Liver (tissue), 9 donors: ENCODE results near the gene TMEM175. TPM values are rescaled to one million over a fixed set of nuclear protein-coding genes. Genes with fewer than 3 reads are reported as not detected.

Experiments
- DNase-seq: peaks from one replicate; pipeline ENCODE4 v3.0.0-alpha.2; 2017; ENCODE audit warnings: low spot score
- H3K27ac ChIP-seq, 2 donors: one replicate each; pipeline ENCODE4 v1.7.0; 2013; ENCODE audit warnings: inconsistent platforms in 2 of 2, low read length in 2 of 2, control low read depth in 1 of 2, low read depth in 1 of 2, mild to moderate bottlenecking in 1 of 2
- H3K27me3 ChIP-seq, 4 donors: one replicate each; pipeline versions ENCODE4 v1.6.1 to v1.7.0; 2013; ENCODE audit warnings: low read length in 3 of 4, inconsistent platforms in 1 of 4, mild to moderate bottlenecking in 1 of 4, moderate library complexity in 1 of 4; ENCODE audit not compliant: control insufficient read depth in 4 of 4, insufficient read depth in 4 of 4
- H3K36me3 ChIP-seq, 4 donors: one replicate each; pipeline versions ENCODE4 v1.6.1 to v1.7.0; 2013; ENCODE audit warnings: low read length in 3 of 4, mild to moderate bottlenecking in 3 of 4, low read depth in 1 of 4, moderate library complexity in 1 of 4; ENCODE audit not compliant: control insufficient read depth in 4 of 4, insufficient read depth in 3 of 4
- H3K4me1 ChIP-seq, 4 donors: one replicate each; pipeline versions ENCODE4 v1.6.1 to v1.7.0; 2013; ENCODE audit warnings: low read length in 3 of 4, mild to moderate bottlenecking in 3 of 4, moderate library complexity in 1 of 4; ENCODE audit not compliant: control insufficient read depth in 4 of 4, insufficient read depth in 4 of 4
- H3K4me3 ChIP-seq, 3 donors: one replicate each; pipeline versions ENCODE4 v1.6.1 to v1.7.0; 2013; ENCODE audit warnings: low read length in 3 of 3, control low read depth in 1 of 3, low read depth in 1 of 3, mild to moderate bottlenecking in 1 of 3
- H3K9ac ChIP-seq, 2 donors: one replicate each; pipeline ENCODE4 v1.7.0; 2013; ENCODE audit warnings: low read length in 2 of 2, mild to moderate bottlenecking in 2 of 2, moderate library complexity in 2 of 2, control low read depth in 1 of 2, low read depth in 1 of 2
- H3K9me3 ChIP-seq, 4 donors: one replicate each; pipeline versions ENCODE4 v1.6.1 to v1.7.0; 2013; ENCODE audit warnings: low read length in 3 of 4; ENCODE audit not compliant: control insufficient read depth in 4 of 4
- EGR1 ChIP-seq, 2 donors: IDR thresholded peaks; 2 replicates each; pipeline ENCODE4 v1.6.1; 2016 to 2018; ENCODE audit warnings: antibody characterized with exemption in 2 of 2, low read depth in 2 of 2
- FOXA1 ChIP-seq: IDR thresholded peaks from 2 replicates; pipeline ENCODE4 v1.6.1; 2016; ENCODE audit warnings: antibody characterized with exemption
- GABPA ChIP-seq, 2 donors: IDR thresholded peaks in 1 of 2; conservative IDR thresholded peaks in 1 of 2; 2 replicates each; pipeline ENCODE4 v1.6.1; 2016; ENCODE audit warnings: antibody characterized with exemption in 2 of 2, mild to moderate bottlenecking in 1 of 2, moderate library complexity in 1 of 2
- HNF4G ChIP-seq: IDR thresholded peaks from 2 replicates; pipeline ENCODE4 v1.6.1; 2016; ENCODE audit warnings: antibody characterized with exemption
- JUND ChIP-seq, 2 donors: IDR thresholded peaks; 2 replicates each; pipeline ENCODE4 v1.6.1; 2016; ENCODE audit warnings: antibody characterized with exemption in 2 of 2
- NR2F2 ChIP-seq: IDR thresholded peaks from 2 replicates; pipeline ENCODE4 v1.6.1; 2016; ENCODE audit warnings: antibody characterized with exemption
- RAD21 ChIP-seq, 2 donors: IDR thresholded peaks; 2 replicates each; pipeline ENCODE4 v1.6.1; 2016; ENCODE audit warnings: antibody characterized with exemption in 2 of 2, mild to moderate bottlenecking in 2 of 2
- SP1 ChIP-seq: IDR thresholded peaks from 2 replicates; pipeline ENCODE4 v1.6.1; 2018; ENCODE audit warnings: antibody characterized with exemption, mild to moderate bottlenecking
- TAF1 ChIP-seq: conservative IDR thresholded peaks from 2 replicates; pipeline ENCODE4 v1.6.1; 2016; ENCODE audit warnings: antibody characterized with exemption, mild to moderate bottlenecking
- YY1 ChIP-seq: IDR thresholded peaks from 2 replicates; pipeline ENCODE4 v1.6.1; 2016; ENCODE audit warnings: antibody characterized with exemption, mild to moderate bottlenecking
- WGBS: extraction: QIAGEN DNeasy Blood & Tissue Kit; methylation state at CpG from one replicate; pipeline ENCODE4 v1.1.7; 2013; 5-methylcytosine and 5-hydroxymethylcytosine counted together
- polyA plus RNA-seq, 2 donors: library from polyadenylated mRNA; stranded (reverse) in 1 of 2; unstranded in 1 of 2; fragments of 200-250 nt in 1 of 2; fragments of >200 nt in 1 of 2; fragmentation: Nextera tagmentation in 1 of 2; extraction: Ambion mirVana in 1 of 2; gene quantifications; one replicate each; pipeline versions ENCODE4 v1.2.1 to v1.2.3, GENCODE V29; 2013 to 2015
- total RNA-seq, 2 donors: library from RNA; depleted of rRNA; stranded (reverse); fragments of >200 nt; gene quantifications; one replicate each; pipeline ENCODE4 v1.2.3, GENCODE V29; 2014
- TF ChIP-seq, protein P1 (sequence below): IDR thresholded peaks from 2 replicates; pipeline ENCODE4 v1.6.1; 2016; ENCODE audit warnings: antibody characterized with exemption
- TF ChIP-seq, protein P2 (sequence below): IDR thresholded peaks from 2 replicates; pipeline ENCODE4 v1.6.1; 2016; ENCODE audit warnings: antibody characterized with exemption
- TF ChIP-seq, protein P3 (sequence below): IDR thresholded peaks from 2 replicates; pipeline ENCODE4 v1.6.1; 2016; ENCODE audit warnings: antibody characterized with exemption, mild to moderate bottlenecking
- TF ChIP-seq, protein P4 (sequence below): fragments of 150-350 bp; IDR thresholded peaks from 2 replicates; pipeline ENCODE4 v1.5.1; 2017; ENCODE audit warnings: improper control_type of control experiment, low read depth, low read length; ENCODE audit not compliant: missing input control
- TF ChIP-seq, protein P5 (sequence below): IDR thresholded peaks from 2 replicates; pipeline ENCODE4 v1.6.1; 2016; ENCODE audit warnings: antibody characterized with exemption
- donor health status: healthy.
- donor health status: healthy.
- donor health status: healthy.
- donor health status: healthy.
- donor health status: healthy.

Gene TMEM175
- total and polyA plus RNA-seq, 4 donors: 18.6 to 26.3 (median 25.5) TPM

DNA sequence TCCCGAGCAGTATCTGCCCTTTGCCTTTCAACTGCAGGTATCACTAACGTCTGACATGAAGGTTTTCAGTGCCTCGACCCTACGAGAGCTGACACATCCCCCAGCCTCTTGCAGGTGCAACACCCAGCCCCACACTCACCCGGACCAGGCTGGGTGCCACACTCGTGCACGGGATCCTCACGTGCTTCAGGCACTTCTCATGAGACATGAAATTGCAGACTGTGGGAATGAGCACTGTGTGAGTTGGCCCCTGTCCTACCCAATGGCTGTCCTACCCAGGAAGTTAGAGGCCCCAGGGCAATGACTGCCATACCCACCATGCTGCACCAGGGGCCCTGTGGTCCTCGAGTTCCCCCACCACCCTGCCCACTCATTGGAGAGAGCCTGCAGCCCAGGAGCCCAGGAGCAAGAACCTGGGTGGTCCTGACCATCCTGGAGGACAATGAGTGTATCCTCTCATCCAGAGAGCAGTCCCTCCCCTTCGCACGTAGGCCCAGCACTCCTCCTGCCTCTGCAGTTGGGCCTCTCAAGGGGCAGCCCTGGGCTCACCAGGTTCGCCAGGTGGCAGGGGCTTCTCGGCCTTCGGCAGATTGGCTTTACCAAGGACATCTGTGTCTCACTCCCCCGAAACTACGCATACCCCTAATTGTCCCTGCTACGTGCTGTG is 38.7 kb downstream of the TMEM175 start:
- H3K4me1 ChIP-seq: peaks cover 13 to 20% (median 16%) of the 10 kb centered on the region in 4 donors
- DNase-seq: no peak
- H3K9me3 ChIP-seq: no peaks in the 10 kb centered on the region
- H3K36me3 ChIP-seq: peaks cover 0 to 5% (median 0%) of the 10 kb centered on the region in 4 donors
- no peaks in the 10 kb centered on the region for H3K27me3 ChIP-seq
- H3K27ac ChIP-seq: no peak overlapping the region
- TF ChIP-seq FOXA1: no peak
- TF ChIP-seq NR2F2: no peak
- no peak for TF ChIP-seq YY1
- no peak for TF ChIP-seq SP1
- TF ChIP-seq, protein P1, sequence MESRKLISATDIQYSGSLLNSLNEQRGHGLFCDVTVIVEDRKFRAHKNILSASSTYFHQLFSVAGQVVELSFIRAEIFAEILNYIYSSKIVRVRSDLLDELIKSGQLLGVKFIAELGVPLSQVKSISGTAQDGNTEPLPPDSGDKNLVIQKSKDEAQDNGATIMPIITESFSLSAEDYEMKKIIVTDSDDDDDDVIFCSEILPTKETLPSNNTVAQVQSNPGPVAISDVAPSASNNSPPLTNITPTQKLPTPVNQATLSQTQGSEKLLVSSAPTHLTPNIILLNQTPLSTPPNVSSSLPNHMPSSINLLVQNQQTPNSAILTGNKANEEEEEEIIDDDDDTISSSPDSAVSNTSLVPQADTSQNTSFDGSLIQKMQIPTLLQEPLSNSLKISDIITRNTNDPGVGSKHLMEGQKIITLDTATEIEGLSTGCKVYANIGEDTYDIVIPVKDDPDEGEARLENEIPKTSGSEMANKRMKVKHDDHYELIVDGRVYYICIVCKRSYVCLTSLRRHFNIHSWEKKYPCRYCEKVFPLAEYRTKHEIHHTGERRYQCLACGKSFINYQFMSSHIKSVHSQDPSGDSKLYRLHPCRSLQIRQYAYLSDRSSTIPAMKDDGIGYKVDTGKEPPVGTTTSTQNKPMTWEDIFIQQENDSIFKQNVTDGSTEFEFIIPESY: no peak
- no peak for TF ChIP-seq JUND (IDR thresholded peaks at IDR 0.05)
- TF ChIP-seq, protein P2, sequence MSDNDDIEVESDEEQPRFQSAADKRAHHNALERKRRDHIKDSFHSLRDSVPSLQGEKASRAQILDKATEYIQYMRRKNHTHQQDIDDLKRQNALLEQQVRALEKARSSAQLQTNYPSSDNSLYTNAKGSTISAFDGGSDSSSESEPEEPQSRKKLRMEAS: no peak
- TF ChIP-seq HNF4G: no peak
- no peak for TF ChIP-seq EGR1 (IDR thresholded peaks at IDR 0.05; ENCODE audit: low read depth in 2 of 2)
- TF ChIP-seq, protein P3, sequence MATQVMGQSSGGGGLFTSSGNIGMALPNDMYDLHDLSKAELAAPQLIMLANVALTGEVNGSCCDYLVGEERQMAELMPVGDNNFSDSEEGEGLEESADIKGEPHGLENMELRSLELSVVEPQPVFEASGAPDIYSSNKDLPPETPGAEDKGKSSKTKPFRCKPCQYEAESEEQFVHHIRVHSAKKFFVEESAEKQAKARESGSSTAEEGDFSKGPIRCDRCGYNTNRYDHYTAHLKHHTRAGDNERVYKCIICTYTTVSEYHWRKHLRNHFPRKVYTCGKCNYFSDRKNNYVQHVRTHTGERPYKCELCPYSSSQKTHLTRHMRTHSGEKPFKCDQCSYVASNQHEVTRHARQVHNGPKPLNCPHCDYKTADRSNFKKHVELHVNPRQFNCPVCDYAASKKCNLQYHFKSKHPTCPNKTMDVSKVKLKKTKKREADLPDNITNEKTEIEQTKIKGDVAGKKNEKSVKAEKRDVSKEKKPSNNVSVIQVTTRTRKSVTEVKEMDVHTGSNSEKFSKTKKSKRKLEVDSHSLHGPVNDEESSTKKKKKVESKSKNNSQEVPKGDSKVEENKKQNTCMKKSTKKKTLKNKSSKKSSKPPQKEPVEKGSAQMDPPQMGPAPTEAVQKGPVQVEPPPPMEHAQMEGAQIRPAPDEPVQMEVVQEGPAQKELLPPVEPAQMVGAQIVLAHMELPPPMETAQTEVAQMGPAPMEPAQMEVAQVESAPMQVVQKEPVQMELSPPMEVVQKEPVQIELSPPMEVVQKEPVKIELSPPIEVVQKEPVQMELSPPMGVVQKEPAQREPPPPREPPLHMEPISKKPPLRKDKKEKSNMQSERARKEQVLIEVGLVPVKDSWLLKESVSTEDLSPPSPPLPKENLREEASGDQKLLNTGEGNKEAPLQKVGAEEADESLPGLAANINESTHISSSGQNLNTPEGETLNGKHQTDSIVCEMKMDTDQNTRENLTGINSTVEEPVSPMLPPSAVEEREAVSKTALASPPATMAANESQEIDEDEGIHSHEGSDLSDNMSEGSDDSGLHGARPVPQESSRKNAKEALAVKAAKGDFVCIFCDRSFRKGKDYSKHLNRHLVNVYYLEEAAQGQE: no peak
- TF ChIP-seq GABPA (IDR thresholded peaks at IDR 0.05 in 1 of 2, conservative IDR thresholded peaks at IDR 0.05 in 1 of 2): no peak
- TF ChIP-seq TAF1: no peak
- no peak for TF ChIP-seq RAD21 (IDR thresholded peaks at IDR 0.05)
- WGBS: 81% methylated on average over 17 of the region's 17 CpGs
- H3K4me3 ChIP-seq: no peak overlapping the region
- H3K9ac ChIP-seq: no peak overlapping the region

DNA sequence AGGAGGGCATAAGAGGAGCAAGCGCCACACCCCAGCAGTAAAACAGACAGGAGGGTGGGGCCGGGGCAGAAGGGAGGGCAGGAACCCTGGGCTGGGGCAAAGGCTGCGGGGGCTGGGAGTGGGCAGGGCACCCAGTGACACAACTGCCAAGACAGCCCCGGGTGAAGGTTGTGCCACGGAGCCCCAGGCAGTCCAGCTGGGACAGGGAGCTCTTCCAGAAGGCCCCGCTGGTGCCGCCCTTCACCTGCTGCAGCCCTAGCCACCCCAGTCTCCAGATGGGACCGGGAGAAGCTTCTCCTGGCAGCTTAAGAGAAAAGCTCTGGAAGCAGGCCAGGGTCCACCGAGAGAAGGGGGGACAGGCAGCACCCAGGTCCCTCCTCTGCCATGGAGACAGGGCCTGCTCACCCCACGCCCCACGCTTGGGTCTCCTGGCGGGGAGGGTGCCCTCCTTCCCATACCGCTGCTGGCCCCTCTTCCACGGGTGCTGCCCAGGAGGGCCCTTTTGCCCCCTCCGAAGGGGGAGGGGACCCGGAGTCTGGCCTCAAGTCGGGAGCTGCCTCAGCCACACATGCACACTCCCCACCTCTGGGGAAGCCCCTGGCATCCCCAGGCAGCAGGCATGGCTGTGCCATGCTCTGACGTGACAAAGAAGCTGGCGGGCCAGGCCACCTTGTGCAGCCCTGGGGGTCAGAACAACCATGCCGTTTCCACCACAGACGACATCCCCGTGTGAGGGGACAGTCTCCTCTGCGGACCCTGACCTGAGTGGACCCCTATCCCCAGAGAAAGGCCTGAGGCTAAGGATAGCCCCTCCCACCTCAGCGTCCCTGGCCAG is 39.6 kb downstream of the TMEM175 start:
- H3K9me3 ChIP-seq: no peaks in the 10 kb centered on the region
- DNase-seq: no peak
- H3K27me3 ChIP-seq: no peaks in the 10 kb centered on the region
- no peak overlapping the region for H3K9ac ChIP-seq
- H3K27ac ChIP-seq: no peak overlapping the region
- no peaks in the 10 kb centered on the region for H3K36me3 ChIP-seq
- H3K4me3 ChIP-seq: peak overlapping the region in 2 of 3 donors; percentile 78 to 93
- TF ChIP-seq, protein P3: no peak
- TF ChIP-seq, protein P2: no peak
- TF ChIP-seq, protein P4, sequence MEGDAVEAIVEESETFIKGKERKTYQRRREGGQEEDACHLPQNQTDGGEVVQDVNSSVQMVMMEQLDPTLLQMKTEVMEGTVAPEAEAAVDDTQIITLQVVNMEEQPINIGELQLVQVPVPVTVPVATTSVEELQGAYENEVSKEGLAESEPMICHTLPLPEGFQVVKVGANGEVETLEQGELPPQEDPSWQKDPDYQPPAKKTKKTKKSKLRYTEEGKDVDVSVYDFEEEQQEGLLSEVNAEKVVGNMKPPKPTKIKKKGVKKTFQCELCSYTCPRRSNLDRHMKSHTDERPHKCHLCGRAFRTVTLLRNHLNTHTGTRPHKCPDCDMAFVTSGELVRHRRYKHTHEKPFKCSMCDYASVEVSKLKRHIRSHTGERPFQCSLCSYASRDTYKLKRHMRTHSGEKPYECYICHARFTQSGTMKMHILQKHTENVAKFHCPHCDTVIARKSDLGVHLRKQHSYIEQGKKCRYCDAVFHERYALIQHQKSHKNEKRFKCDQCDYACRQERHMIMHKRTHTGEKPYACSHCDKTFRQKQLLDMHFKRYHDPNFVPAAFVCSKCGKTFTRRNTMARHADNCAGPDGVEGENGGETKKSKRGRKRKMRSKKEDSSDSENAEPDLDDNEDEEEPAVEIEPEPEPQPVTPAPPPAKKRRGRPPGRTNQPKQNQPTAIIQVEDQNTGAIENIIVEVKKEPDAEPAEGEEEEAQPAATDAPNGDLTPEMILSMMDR: no peak
- no peak for TF ChIP-seq TAF1
- no peak for TF ChIP-seq GABPA (IDR thresholded peaks at IDR 0.05 in 1 of 2, conservative IDR thresholded peaks at IDR 0.05 in 1 of 2)
- no peak for TF ChIP-seq RAD21 (IDR thresholded peaks at IDR 0.05)
- TF ChIP-seq, protein P5, sequence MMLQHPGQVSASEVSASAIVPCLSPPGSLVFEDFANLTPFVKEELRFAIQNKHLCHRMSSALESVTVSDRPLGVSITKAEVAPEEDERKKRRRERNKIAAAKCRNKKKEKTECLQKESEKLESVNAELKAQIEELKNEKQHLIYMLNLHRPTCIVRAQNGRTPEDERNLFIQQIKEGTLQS: no peak
- 62% methylated on average over 24 of the region's 24 CpGs for WGBS
- peaks cover 13 to 20% (median 16%) of the 10 kb centered on the region in 4 donors for H3K4me1 ChIP-seq
